HL-60 (cell line): ENCODE measurements around the gene FGF1.

Source experiments
- DNase-seq, 2 experiments: peaks; one replicate each; pipeline ENCODE4 v3.0.0-alpha.2; 2010 to 2020; ENCODE audit warnings: low read depth in 1 of 2, low spot score in 1 of 2
- H3K27ac ChIP-seq: fragments of 250-450 bp; sonication (Bioruptor Pico); replicated peaks from 2 replicates; pipeline ENCODE4 v1.5.1; 2020; ENCODE audit warnings: mild to moderate bottlenecking, moderate library complexity
- H3K27me3 ChIP-seq: fragments of 250-450 bp; sonication (Bioruptor Pico); 2 replicates; pipeline ENCODE4 v1.5.1; 2021; ENCODE audit warnings: mild to moderate bottlenecking, moderate library complexity; ENCODE audit not compliant: insufficient read depth, poor library complexity, severe bottlenecking
- H3K4me3 ChIP-seq: replicated peaks from 2 replicates; pipeline ENCODE4 v1.5.1; 2011; ENCODE audit warnings: mild to moderate bottlenecking, control low read depth, low read length; ENCODE audit not compliant: insufficient read depth
- GABPA ChIP-seq: IDR thresholded peaks from 2 replicates; pipeline ENCODE4 v1.6.1; 2012; ENCODE audit warnings: low read depth
- POLR2AphosphoS5 ChIP-seq: IDR thresholded peaks from 2 replicates; pipeline ENCODE4 v1.6.1; 2012; ENCODE audit warnings: low read depth
- SPI1 ChIP-seq: IDR thresholded peaks from 2 replicates; pipeline ENCODE4 v1.6.1; 2012; ENCODE audit warnings: low read depth, mild to moderate bottlenecking, borderline replicate concordance
- TF ChIP-seq, protein P1 (sequence below): IDR thresholded peaks from 2 replicates; pipeline ENCODE4 v1.6.1; 2012; ENCODE audit warnings: low read depth; ENCODE audit not compliant: insufficient replicate concordance
- TF ChIP-seq, protein P2 (sequence below): IDR thresholded peaks from one replicate; pipeline ENCODE4 v1.5.1; 2011; ENCODE audit warnings: low read length, control low read depth, inconsistent platforms; ENCODE audit not compliant: insufficient read depth

Gene FGF1

DNA sequence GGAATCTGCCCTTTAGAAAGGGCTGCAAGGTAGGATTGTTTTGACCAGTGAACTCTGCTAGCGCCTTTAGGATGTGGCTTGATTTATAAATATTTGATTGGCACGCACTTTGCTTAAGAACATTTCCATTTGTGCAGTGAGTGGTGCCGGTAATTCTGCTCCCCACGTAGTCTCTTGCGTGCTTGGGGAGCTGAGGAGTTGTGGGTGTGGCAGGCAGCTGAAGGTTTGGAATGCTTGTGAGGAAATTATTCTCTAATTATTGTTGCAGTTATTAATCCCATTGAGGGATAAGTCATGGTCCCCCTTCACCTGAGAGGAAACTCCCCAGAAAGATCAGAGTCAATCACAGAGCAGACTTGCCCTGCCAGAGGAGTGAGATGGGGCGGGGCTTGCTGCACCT, 76.7 kb downstream of the FGF1 start:
- H3K27ac ChIP-seq, result no peak overlapping the region
- H3K27me3 ChIP-seq, result peaks cover 15% of the 10 kb centered on the region
- TF ChIP-seq SPI1, result no peak
- TF ChIP-seq, protein P1, sequence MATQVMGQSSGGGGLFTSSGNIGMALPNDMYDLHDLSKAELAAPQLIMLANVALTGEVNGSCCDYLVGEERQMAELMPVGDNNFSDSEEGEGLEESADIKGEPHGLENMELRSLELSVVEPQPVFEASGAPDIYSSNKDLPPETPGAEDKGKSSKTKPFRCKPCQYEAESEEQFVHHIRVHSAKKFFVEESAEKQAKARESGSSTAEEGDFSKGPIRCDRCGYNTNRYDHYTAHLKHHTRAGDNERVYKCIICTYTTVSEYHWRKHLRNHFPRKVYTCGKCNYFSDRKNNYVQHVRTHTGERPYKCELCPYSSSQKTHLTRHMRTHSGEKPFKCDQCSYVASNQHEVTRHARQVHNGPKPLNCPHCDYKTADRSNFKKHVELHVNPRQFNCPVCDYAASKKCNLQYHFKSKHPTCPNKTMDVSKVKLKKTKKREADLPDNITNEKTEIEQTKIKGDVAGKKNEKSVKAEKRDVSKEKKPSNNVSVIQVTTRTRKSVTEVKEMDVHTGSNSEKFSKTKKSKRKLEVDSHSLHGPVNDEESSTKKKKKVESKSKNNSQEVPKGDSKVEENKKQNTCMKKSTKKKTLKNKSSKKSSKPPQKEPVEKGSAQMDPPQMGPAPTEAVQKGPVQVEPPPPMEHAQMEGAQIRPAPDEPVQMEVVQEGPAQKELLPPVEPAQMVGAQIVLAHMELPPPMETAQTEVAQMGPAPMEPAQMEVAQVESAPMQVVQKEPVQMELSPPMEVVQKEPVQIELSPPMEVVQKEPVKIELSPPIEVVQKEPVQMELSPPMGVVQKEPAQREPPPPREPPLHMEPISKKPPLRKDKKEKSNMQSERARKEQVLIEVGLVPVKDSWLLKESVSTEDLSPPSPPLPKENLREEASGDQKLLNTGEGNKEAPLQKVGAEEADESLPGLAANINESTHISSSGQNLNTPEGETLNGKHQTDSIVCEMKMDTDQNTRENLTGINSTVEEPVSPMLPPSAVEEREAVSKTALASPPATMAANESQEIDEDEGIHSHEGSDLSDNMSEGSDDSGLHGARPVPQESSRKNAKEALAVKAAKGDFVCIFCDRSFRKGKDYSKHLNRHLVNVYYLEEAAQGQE, result no peak
- TF ChIP-seq, protein P2, sequence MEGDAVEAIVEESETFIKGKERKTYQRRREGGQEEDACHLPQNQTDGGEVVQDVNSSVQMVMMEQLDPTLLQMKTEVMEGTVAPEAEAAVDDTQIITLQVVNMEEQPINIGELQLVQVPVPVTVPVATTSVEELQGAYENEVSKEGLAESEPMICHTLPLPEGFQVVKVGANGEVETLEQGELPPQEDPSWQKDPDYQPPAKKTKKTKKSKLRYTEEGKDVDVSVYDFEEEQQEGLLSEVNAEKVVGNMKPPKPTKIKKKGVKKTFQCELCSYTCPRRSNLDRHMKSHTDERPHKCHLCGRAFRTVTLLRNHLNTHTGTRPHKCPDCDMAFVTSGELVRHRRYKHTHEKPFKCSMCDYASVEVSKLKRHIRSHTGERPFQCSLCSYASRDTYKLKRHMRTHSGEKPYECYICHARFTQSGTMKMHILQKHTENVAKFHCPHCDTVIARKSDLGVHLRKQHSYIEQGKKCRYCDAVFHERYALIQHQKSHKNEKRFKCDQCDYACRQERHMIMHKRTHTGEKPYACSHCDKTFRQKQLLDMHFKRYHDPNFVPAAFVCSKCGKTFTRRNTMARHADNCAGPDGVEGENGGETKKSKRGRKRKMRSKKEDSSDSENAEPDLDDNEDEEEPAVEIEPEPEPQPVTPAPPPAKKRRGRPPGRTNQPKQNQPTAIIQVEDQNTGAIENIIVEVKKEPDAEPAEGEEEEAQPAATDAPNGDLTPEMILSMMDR, result no peak
- TF ChIP-seq GABPA, result no peak
- TF ChIP-seq POLR2AphosphoS5, result no peak
- DNase-seq, result no peak
- H3K4me3 ChIP-seq, result no peak overlapping the region

DNA sequence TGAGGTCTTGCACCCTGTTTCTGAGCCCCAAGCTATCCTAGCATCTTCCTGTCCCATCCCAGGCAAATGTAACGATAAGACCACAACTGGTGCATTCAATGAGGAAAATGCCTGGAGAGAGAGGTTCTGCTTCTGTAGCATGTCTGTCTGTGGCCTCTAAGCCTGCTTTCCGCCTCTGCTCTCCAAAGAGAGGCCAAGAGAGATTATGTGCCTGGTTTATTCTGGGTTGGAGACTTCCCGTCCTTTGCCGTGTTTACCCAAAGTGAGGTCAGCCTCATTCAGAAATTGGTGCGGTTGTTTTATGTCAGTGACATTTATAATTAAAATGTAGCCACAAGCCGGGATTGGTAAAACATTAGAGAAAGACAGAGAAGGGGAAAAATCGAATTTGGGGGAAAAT, 77.8 kb downstream of the FGF1 start:
- no peak overlapping the region for H3K4me3 ChIP-seq

DNA sequence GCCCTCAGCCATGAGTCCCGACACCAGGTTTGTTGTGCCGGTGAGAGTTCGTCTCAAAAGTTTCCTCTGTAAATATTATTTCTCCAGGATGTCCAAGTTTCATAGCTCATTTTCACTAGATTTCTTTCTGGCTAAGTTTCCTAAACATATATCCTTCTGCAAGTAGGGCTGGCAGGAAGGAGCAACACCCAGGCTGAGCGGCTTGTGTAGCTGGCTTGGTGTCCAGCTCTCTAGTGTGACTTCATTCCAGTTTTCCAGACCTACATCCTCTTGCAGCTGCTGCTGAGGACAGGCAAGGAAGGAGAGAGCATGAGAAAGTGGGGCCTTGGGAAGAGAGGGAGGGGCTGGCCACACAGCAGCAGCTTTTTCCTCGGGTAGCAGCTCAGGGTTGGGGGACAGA, 80.3 kb downstream of the FGF1 start:
- no peak overlapping the region for H3K27ac ChIP-seq
- TF ChIP-seq GABPA, result no peak
- TF ChIP-seq POLR2AphosphoS5, result no peak
- TF ChIP-seq SPI1, result no peak
- TF ChIP-seq, protein P2, result no peak
- TF ChIP-seq, protein P1, result no peak
- no peak for DNase-seq
- no peak overlapping the region for H3K4me3 ChIP-seq
- H3K27me3 ChIP-seq, result peaks cover 12% of the 10 kb centered on the region

More for the DNA sequence above, 77.8 kb downstream of the FGF1 start:
- no peak for DNase-seq
- no peak overlapping the region for H3K27ac ChIP-seq
- peaks cover 15% of the 10 kb centered on the region for H3K27me3 ChIP-seq
- TF ChIP-seq POLR2AphosphoS5 (no peak), SPI1 (no peak), GABPA (no peak)
- TF ChIP-seq, protein P2, result no peak
- TF ChIP-seq, protein P1, result no peak
